Measurements from ENCODE around the gene PGLYRP2. TPM values are rescaled to one million over a fixed set of nuclear protein-coding genes. Genes with fewer than 3 reads are reported as not detected.

The PGLYRP2 gene
- total RNA-seq, 2 experiments from 2014 or later: not detected

DNA sequence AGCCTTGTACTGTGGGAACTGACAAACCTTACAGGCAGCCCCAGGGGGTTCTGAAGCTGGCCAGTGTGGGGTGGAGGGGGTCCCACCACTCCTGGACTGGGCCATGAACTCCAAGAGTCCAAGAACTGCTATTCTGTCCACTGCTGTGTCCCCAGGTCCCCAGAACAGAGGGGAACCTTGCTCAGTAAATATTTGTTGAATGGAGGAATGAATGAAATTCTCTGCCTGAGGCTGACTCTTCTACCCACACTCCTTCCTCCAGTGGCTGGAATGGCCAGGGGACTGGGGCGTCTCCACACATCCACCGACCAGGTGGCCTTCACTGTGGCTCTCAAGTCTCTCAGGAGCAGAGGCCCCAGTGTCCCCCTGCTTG, 41.2 kb downstream of the PGLYRP2 start:
- ChIA-PET POLR2A (no interaction called here), CTCF (no interaction called here)
- Histone ChIP-seq H3K4me3 (ENCODE audit: low read length) (no peak overlapping the region), H3K27ac (ENCODE audit: low read depth in 1 of 2, low read length in 2 of 2) (no peak overlapping the region), H3K9me3 (ENCODE audit: control insufficient read depth in 1 of 2, insufficient read depth in 1 of 2, low read length in 2 of 2) (no peaks in the 10 kb centered on the region), H3K4me1 (ENCODE audit: insufficient read depth, low read length) (peaks cover 7% of the 10 kb centered on the region), H3K36me3 (ENCODE audit: insufficient read depth, low read length) (no peaks in the 10 kb centered on the region), H3K27me3 (ENCODE audit: control insufficient read depth in 1 of 2, insufficient read depth in 2 of 2, low read length in 2 of 2) (no peaks in the 10 kb centered on the region)
- Mint-ChIP-seq H3K4me1 (ENCODE audit: low read depth) (peaks cover 5% of the 10 kb centered on the region), H3K4me3 (no peak overlapping the region), H3K36me3 (ENCODE audit: low read depth) (peaks cover 2% of the 10 kb centered on the region), H3K9me3 (no peaks in the 10 kb centered on the region), H3K27me3 (no peaks in the 10 kb centered on the region), H3K27ac (no peak overlapping the region)
- TF ChIP-seq, protein P1, sequence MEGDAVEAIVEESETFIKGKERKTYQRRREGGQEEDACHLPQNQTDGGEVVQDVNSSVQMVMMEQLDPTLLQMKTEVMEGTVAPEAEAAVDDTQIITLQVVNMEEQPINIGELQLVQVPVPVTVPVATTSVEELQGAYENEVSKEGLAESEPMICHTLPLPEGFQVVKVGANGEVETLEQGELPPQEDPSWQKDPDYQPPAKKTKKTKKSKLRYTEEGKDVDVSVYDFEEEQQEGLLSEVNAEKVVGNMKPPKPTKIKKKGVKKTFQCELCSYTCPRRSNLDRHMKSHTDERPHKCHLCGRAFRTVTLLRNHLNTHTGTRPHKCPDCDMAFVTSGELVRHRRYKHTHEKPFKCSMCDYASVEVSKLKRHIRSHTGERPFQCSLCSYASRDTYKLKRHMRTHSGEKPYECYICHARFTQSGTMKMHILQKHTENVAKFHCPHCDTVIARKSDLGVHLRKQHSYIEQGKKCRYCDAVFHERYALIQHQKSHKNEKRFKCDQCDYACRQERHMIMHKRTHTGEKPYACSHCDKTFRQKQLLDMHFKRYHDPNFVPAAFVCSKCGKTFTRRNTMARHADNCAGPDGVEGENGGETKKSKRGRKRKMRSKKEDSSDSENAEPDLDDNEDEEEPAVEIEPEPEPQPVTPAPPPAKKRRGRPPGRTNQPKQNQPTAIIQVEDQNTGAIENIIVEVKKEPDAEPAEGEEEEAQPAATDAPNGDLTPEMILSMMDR (IDR thresholded peaks at IDR 0.05): no peak
- intact Hi-C loops (cut with DNase I, micrococcal nuclease): no loop called here
- DNase-seq (no peak), ATAC-seq (ENCODE audit: poor library complexity) (no peak)

DNA sequence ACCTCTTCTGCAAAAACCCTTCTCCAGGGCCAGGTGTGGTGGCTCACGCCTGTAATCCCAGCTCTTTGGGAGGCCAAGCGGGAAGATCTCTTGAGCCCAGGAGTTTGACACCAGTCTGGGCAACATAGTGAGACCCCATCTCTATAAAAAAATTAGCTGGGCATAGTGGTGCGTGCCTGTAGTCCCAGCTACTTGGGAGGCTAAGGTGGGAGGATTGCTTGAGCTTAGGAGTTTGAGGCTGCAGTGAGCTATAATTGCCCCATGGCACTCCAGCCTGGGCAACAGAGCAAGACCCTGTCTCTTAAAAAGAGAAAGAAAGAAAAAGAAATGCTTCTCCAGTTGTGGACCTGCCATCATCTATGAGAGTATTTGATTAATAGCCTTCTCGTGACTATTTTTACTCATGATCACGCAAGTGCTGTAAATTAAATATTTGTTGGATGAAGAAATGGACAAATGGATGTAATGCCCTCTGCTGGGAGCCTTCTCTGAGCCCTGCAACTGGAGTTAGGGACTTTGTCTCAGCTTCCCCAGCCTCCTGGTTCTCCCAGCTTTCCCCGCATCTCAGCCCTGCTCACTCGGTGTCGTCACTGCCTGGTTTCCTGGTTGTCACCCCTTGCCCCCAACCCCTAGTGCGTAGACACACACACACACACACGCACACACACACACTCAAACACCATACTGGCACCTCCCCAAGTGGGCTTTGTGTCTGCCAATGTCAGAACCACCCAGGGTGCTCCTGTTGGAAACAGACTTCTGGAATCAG, 41.8 kb downstream of the PGLYRP2 start:
- ATAC-seq (ENCODE audit: poor library complexity) (no peak), DNase-seq (no peak)
- Mint-ChIP-seq H3K4me3 (no peak overlapping the region), H3K27ac (no peak overlapping the region), H3K9me3 (no peaks in the 10 kb centered on the region), H3K27me3 (no peaks in the 10 kb centered on the region), H3K4me1 (ENCODE audit: low read depth) (peaks cover 9% of the 10 kb centered on the region), H3K36me3 (ENCODE audit: low read depth) (peaks cover 5% of the 10 kb centered on the region)
- H3K36me3 ChIP-seq (ENCODE audit: insufficient read depth, low read length): no peaks in the 10 kb centered on the region
- intact Hi-C loops (cut with DNase I, micrococcal nuclease): no loop called here
- ChIA-PET POLR2A (no interaction called here), CTCF (interaction anchor here (1.2 kb wide), 1 partner anchor 117 kb away, joined by 4 read pairs; no protein-coding TSS in a partner anchor)
- H3K9me3 ChIP-seq (ENCODE audit: control insufficient read depth in 1 of 2, insufficient read depth in 1 of 2, low read length in 2 of 2): no peaks in the 10 kb centered on the region
- H3K27me3 ChIP-seq (ENCODE audit: control insufficient read depth in 1 of 2, insufficient read depth in 2 of 2, low read length in 2 of 2): no peaks in the 10 kb centered on the region
- TF ChIP-seq, protein P1 (IDR thresholded peaks at IDR 0.05): no peak
- H3K4me3 ChIP-seq (ENCODE audit: low read length): no peak overlapping the region
- H3K4me1 ChIP-seq (ENCODE audit: insufficient read depth, low read length): peaks cover 11% of the 10 kb centered on the region
- no peak overlapping the region for H3K27ac ChIP-seq (ENCODE audit: low read depth in 1 of 2, low read length in 2 of 2)

DNA sequence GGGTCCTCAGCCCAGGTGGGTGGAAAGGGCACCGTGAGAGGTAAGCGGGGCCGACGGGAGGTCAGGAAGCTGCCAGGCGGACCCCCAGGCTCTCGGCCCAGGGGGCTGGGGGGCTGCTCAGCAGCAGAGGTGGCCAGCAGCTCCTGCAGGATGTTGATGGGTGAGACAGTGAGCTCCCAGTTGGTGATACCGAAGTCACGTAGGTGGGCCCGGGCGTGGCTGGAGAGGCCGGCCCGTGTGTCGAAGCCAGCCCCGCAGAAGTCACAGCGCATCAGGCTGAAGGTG, 42.5 kb downstream of the PGLYRP2 start:
- intact Hi-C loops (cut with DNase I, micrococcal nuclease): no loop called here
- POLR2A ChIA-PET: interaction anchor here (1.5 kb wide), 1 partner anchor 18 kb away, joined by 5 read pairs; the partner anchor contains the start of gene AKAP8L

More for the DNA sequence above, 42.5 kb downstream of the PGLYRP2 start:
- Histone ChIP-seq H3K4me3 (ENCODE audit: low read length) (no peak overlapping the region), H3K4me1 (ENCODE audit: insufficient read depth, low read length) (peaks cover 14% of the 10 kb centered on the region), H3K9me3 (ENCODE audit: control insufficient read depth in 1 of 2, insufficient read depth in 1 of 2, low read length in 2 of 2) (no peaks in the 10 kb centered on the region), H3K27ac (ENCODE audit: low read depth in 1 of 2, low read length in 2 of 2) (no peak overlapping the region), H3K36me3 (ENCODE audit: insufficient read depth, low read length) (no peaks in the 10 kb centered on the region), H3K27me3 (ENCODE audit: control insufficient read depth in 1 of 2, insufficient read depth in 2 of 2, low read length in 2 of 2) (no peaks in the 10 kb centered on the region)
- Mint-ChIP-seq H3K4me3 (no peak overlapping the region), H3K9me3 (no peaks in the 10 kb centered on the region), H3K27ac (no peak overlapping the region), H3K4me1 (ENCODE audit: low read depth) (peaks cover 12% of the 10 kb centered on the region), H3K27me3 (no peaks in the 10 kb centered on the region), H3K36me3 (ENCODE audit: low read depth) (peaks cover 8% of the 10 kb centered on the region)
- DNase-seq (no peak), ATAC-seq (ENCODE audit: poor library complexity) (no peak)
- CTCF ChIA-PET: interaction anchor here (1.2 to 2.0 kb wide), 2 partner anchors 18 to 118 kb away, joined by 4 to 7 read pairs; partner anchors contain the start of gene AKAP8L
- TF ChIP-seq, protein P1 (IDR thresholded peaks at IDR 0.05): no peak

Measured in CD4-positive, alpha-beta T cell (primary cell).